GM10266 (cell line): ENCODE results near the gene NUDT13.
A peak's percentile ranks its signal among the peaks of the same experiment; 100 is the strongest.
"Not testable (repeated sequence)": the region's sequence is repeated elsewhere in the genome, so short reads cannot be mapped to it uniquely, and the experiment has no call there.

Source experiments
- DNase-seq: peaks from one replicate; pipeline ENCODE4 v3.0.0; 2012; ENCODE audit errors: extremely low spot score
- TF ChIP-seq, protein P1 (sequence below): IDR thresholded peaks from 2 replicates; pipeline ENCODE4 v1.5.1; 2012; ENCODE audit warnings: mild to moderate bottlenecking, low read depth; ENCODE audit not compliant: control insufficient read depth, insufficient read depth; ENCODE audit errors: missing control alignments

NUDT13 gene

DNA sequence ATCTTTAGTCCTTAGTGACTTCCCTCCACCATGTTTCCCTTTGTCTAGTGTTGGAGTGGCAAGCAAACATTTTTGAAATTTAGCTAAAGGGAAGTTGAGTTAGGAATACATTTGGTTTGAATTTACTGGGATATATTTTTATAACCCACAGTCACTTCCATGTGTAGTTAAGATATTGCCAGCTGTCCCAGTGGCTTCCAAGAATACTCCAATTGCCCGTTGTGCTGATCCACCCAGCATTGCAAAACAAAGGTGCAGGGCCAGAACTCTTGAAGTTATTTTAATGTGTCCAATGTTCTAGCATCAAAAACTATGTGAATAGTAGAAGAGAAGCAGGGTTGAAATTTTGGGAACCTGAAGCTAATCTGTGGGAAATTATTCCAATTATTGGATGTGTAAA lies 11.1 kb upstream of the NUDT13 start:
- DNase-seq = no peak
- TF ChIP-seq, protein P1, sequence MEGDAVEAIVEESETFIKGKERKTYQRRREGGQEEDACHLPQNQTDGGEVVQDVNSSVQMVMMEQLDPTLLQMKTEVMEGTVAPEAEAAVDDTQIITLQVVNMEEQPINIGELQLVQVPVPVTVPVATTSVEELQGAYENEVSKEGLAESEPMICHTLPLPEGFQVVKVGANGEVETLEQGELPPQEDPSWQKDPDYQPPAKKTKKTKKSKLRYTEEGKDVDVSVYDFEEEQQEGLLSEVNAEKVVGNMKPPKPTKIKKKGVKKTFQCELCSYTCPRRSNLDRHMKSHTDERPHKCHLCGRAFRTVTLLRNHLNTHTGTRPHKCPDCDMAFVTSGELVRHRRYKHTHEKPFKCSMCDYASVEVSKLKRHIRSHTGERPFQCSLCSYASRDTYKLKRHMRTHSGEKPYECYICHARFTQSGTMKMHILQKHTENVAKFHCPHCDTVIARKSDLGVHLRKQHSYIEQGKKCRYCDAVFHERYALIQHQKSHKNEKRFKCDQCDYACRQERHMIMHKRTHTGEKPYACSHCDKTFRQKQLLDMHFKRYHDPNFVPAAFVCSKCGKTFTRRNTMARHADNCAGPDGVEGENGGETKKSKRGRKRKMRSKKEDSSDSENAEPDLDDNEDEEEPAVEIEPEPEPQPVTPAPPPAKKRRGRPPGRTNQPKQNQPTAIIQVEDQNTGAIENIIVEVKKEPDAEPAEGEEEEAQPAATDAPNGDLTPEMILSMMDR = no peak

DNA sequence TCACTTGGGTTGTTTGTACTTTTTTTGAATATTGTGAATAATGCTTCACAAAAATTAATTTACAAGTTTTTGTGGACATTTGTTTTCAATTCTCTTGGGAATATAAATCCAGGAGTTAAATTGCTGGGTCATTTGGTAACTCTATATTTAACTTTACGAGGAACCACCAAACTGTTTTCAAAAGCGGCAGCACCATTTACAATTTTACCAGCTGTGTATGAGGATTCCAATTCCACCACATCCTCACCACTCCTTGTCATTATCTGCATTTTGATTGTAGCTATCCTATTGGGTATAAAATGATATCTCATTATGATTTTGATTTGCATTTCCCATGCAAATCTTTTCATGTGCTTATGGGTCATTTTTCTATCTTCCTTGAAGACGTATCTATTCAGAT lies 4.0 kb upstream of the NUDT13 start:
- no peak for DNase-seq
- TF ChIP-seq, protein P1 = no peak

DNA sequence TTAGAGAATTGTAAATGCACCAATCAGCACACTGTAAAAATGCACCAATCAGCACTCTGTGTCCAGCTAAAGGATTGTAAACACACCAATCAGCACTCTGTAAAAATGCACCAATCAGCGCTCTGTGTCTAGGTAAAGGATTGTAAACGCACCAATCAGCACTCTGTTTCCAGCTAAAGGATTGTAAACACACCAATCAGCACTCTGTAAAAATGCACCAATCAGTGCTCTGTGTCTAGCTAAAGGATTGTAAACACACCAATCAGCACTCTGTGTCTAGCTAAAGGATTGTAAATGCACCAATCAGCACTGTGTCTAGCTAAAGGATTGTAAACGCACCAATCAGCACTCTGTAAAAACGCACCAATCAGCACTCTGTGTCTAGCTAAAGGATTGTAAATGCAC lies 1.0 kb upstream of the NUDT13 start:
- DNase-seq = not testable (repeated sequence)

DNA sequence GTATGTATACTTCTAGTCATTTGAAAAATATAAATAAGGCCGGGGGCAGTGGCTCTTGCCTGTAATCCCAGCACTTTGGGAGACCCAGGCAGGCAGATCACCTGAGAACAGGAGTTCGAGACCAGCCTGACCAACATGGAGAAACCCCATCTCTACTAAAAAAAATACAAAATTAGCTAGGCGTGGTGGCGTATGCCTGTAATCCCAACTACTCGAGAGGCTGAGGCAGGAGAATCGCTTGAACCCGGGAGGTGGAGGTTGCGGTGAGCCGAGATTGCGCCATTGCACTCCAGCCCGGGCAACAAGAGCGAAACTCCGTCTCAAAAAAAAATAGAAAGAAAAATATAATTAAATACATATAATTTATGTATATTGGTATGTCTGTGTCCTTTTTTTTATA lies 1.8 kb downstream of the NUDT13 start:
- not testable (repeated sequence) for DNase-seq

DNA sequence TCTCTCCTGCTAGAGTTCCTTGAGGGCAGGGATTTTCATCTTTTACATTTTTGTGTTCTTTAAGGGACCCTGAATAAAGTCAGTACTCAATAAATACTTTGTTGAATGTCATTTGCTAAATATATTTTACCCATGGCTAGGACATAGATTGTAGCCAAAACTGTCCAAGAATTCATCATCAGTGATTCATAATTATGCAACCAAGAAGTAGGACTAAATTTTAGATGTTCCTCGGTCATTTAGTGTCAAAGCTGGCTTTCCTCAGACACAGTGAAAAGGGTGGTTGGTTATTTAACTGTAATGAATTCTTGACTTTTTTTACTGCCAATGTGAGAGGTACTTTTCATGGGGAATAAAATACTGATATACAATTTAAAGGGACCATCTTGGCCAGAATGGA lies 3.3 kb downstream of the NUDT13 start:
- no peak for DNase-seq
- TF ChIP-seq, protein P1 = no peak

DNA sequence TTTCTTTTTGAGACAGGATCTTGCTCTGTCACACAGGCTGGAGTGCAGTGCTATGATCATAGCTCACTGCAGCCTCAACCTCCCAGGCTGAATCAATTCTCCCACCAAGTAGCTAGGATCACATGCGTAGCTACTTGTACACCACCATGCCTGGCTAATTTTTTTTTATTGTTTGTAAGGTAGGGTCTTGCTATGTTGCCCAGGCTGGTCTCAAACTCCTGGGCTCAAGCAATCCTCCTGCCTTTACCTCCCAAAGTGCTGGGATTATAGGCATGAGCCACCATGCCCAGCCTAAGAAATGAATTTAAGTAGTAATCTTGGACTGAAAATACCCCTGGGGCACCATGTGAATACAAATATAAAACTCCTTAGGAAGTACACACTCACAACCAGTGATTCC lies 5.8 kb downstream of the NUDT13 start:
- TF ChIP-seq, protein P1 = no peak
- DNase-seq = no peak

DNA sequence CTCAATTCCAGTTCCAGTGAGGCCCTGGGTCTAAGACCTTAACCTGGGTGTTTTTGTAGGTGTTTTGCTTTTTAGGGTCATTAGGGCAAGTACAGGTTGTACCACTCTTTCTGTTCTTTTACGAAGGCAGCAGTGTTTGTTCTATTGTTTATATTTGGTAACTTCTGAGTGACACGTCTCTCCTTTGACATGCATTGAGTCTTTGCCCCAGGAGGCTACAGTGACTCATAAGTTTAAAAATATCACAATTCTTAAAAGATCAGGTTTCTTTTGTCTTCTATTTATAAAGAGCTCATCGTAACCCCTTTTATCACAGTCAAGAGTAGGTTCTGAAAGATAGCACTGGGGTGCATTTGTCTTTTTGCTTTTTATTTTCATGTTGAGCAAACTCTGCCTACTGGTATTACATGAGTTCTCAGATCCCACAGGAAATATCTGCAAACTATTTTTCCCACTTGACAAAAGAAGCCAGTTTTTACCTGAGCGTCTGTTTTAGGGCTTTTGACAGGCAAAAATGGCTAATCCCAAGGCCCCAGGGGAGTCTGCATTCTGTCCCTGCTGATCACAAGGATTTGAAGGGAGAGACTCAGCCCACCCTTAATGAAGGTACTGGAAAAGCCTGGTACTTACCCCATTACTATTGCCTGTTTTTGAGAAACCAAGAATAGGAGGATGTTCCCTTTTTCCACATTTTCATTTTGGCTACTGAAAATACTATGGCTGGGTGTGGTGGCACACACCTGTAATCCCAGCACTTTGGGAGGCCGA lies 7.9 kb downstream of the NUDT13 start:
- TF ChIP-seq, protein P1 = no peak
- DNase-seq = peak; percentile 76

DNA sequence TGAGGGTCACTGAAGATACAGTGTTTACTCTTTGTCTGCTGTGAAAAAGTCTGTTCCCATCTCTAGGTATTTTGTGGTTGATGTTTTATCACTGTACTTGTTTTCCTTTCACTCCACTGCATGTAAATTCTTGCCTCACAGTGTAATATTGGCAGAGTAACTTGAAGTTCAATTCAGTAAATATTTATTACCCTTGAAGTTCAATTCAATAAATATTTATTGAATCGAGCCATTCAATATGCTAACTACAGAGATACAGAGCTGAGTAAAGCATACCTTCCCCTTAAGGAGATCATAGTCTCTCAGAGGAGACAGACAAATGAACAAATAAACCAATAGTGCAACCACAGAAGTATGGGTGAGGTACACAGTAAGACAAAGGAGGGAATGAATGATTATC lies 9.2 kb downstream of the NUDT13 start:
- no peak for DNase-seq
- TF ChIP-seq, protein P1 = no peak

DNA sequence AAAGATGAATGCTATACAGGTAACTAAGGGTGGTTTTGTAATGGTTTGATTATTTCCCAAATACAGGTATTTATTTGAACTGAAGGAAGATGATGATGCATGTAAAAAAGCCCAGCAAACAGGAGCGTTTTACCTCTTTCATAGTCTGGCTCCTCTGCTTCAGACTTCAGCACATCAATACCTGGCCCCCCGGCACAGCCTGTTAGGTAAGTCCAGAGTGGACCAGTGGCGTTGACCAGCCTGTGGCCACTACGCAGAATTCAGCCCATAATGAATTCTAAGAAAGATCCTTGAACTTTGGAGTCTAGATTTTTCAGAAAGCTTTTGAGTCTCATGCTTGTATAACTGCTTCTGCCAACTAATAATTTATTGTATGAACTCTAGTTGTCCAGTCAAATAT lies 9.7 kb downstream of the NUDT13 start:
- no peak for DNase-seq
- TF ChIP-seq, protein P1 = no peak
